ENCODE results near the gene BRK1.
"Not testable (repeated sequence)": the region's sequence is repeated elsewhere in the genome, so short reads cannot be mapped to it uniquely, and the experiment has no call there.

Gene BRK1

GRCh38 chr3:10115326-10116137, at the start of gene BRK1:
Gene BRK1 (plus strand): TSS chr3:10115675. CDS start chr3:10115702, 27 bp downstream.
- peak; percentile 97 for DNase-seq

- DNase-seq, result not testable (repeated sequence)
Observed at GRCh38 chr3:10070077-10070476, 45.4 kb upstream of the BRK1 start.

GRCh38 chr3:10074666-10075065, 40.8 kb upstream of the BRK1 start:
- no peak for DNase-seq

GRCh38 chr3:10081871-10082270, 33.6 kb upstream of the BRK1 start:
- DNase-seq, result no peak

DNA sequence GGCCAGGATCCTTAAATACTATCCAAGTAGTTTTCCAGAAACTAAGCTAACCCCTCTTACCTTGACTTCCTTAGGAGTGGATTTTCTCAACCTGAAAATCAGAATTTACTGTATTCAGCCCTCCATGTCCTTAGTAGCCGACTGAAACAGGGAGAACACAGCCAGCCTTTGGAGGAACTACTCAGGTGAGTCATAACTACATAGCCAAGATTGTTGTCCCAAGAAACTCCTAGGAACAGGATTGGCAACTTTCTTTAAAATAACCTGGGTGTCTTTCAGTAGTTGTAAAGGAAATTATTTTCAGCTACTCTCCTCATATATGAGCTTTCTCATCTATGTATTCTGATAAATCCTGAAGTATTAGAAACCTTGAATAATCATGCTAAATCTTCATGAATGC, 29.7 kb upstream of the BRK1 start:
- no peak for DNase-seq

- no peak for DNase-seq
Observed at GRCh38 chr3:10088256-10088655, 27.2 kb upstream of the BRK1 start.

DNA sequence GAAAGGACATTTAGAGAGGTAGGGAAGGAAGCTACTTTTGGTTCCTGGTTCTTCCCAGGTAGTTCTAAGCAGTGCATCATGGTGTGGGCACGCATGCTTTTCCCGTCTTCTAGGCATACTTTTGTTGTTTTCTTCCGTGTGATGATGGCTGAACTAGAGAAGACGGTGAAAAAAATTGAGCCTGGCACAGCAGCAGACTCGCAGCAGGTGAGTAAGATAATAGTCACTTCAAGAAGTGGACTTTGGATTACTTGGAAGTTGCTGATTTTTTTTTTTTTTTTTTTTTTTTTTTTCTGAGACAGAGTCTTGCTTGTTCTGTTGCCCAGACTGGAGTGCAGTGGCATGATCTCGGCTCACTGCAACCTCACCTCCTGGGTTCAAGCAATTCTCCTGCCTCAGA, 25.3 kb upstream of the BRK1 start:
- DNase-seq, result no peak

DNA sequence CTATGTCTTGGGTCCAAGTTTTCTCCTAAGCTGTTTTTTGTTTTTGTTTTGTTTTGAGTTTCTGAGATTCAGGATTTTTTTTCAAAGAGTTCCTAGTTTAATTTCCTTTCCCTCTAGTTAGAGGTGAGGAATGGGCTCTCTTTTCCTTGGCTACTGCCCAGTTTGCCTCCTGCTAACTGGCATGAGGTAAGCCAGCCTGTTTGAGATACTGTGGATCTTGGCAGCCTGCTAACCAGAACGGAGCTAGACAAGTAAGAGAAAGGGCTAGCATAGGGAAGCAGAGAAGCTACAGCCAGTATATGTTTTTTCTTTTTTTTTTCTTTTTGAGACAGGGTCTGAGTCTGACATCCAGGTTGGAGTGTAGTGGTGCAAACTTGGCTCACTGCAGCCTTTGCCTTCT, 24.7 kb upstream of the BRK1 start:
- DNase-seq, result not testable (repeated sequence)

- not testable (repeated sequence) for DNase-seq
Observed at GRCh38 chr3:10091387-10091786, 24.1 kb upstream of the BRK1 start.

DNA sequence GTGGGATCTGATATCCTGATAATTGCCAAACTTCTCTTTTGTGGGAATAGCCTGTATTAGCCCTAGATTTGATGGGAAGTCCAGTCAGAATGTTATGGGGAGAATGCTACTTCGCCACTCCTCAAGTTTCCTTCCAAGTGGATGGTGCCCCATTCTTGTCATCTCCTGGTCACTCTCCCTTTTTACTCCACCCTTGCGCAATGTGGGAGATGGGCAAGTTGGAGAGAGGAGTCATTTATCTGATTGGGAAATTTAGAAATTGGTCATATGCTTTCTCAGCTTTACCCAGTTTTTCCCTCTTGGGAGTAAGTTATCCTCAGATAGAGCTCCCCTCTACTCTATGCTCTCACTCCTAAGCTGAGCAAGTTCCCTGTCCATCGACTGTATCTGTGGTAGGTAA, 21.8 kb upstream of the BRK1 start:
- no peak for DNase-seq

DNA sequence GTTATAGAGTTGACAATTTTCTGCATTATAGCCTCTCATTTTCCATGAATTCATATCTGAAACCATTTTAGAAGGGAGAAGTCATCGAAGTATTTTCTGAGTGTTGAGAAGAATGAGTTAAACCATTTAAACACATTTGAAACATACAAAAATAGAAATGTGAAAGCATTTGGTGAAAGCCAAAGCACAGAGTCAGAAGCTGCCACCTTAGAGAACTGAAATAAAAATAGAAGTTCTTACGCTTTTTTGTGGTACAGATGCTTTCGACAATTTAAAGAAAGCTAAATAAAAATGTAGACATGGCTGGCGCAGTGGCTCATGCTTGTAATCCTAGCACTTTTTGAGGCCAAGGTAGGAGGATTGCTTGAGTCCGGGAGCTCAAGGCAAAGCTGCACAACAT, 16.4 kb upstream of the BRK1 start:
- DNase-seq, result no peak

- DNase-seq, result no peak
Observed at GRCh38 chr3:10106919-10107318, 8.6 kb upstream of the BRK1 start.

GRCh38 chr3:10108091-10108490, 7.4 kb upstream of the BRK1 start, which contains the start of gene FANCD2OS:
Gene FANCD2OS (minus strand): TSS chr3:10108255. CDS start chr3:10104774, 3,481 bp downstream.
- no peak for DNase-seq

- no peak for DNase-seq
Observed at GRCh38 chr3:10116138-10116460, 624 bp downstream of the BRK1 start.

GRCh38 chr3:10116928-10117327, 1.5 kb downstream of the BRK1 start:
- no peak for DNase-seq

DNA sequence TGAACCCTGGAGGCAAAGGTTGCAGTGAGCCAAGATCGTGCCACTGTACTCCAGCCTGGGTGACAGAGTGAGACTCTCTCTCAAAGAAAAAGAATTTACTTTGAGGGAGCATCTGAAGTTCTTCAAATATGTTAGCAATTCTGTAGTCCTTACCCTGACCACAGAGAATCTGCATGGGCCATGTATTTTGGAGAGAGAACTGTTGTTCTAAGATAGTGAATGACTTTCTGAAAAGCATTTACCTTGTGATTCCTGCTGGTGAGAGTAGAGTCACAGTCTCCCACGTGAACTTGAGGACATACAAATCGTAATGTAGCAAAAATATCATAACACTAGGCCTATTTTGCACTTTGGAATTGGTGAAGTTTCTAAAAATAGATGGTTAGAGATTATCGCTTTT, 3.9 kb downstream of the BRK1 start:
- DNase-seq, result no peak

DNA sequence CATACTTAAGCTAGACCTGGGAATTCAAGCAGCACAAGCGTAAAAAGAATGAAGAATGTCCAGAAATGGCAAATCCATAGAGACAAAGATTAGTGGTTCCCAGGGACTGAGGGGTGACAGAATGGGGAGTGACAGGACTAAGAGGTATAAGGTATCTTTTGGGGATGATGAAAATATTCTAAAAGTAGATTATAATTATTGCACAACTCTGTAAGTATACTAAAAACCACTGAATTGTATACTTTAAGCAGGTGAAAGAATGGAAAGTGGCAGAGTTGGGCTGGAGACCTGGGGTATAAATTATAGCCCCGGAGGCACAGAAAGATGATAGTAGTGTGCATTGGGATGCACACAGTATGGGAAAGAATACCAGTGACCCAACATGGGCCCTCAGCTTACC, 5.6 kb downstream of the BRK1 start:
- no peak for DNase-seq

DNA sequence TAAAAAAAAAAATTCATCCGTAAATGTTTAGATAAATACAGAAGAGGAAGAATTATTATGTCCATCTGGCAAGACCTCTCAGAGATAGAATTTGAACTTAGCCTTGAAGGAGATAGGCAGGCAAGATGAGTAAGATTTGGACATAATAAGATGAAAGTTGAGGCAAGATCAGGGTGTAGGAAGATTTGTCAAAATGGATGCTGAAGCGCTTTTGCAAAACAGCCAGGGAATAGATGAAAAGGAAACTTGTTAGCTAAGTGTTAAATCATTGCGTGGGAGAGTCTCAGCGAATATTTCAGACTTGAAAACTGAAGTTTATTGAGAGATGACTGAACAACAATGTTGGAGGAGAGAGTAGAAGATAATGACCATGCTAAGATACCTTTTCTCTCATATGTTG, 7.2 kb downstream of the BRK1 start:
- DNase-seq, result no peak

DNA sequence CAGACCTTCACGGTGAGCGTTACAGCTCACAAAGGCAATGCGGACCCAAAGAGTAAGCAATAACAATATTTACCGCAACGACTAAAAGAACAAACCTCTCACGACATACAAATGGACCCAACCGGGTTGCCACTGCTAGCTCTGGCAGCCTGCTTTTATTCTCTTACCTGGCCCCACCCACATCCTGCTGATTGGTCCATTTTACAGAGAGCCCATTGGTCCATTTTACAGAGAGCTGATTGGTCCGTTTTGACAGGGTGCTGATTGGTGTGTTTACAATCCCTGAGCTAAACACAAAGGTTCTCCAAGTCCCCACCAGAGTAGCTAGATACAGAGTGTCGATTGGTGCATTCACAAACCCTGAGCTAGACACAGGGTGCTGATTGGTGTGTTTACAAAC, 20.4 kb downstream of the BRK1 start:
- DNase-seq, result not testable (repeated sequence)

- no peak for DNase-seq
Observed at GRCh38 chr3:10136426-10137005, 21.0 kb downstream of the BRK1 start.

- no peak for DNase-seq
Observed at GRCh38 chr3:10137178-10137577, 21.7 kb downstream of the BRK1 start.

DNA sequence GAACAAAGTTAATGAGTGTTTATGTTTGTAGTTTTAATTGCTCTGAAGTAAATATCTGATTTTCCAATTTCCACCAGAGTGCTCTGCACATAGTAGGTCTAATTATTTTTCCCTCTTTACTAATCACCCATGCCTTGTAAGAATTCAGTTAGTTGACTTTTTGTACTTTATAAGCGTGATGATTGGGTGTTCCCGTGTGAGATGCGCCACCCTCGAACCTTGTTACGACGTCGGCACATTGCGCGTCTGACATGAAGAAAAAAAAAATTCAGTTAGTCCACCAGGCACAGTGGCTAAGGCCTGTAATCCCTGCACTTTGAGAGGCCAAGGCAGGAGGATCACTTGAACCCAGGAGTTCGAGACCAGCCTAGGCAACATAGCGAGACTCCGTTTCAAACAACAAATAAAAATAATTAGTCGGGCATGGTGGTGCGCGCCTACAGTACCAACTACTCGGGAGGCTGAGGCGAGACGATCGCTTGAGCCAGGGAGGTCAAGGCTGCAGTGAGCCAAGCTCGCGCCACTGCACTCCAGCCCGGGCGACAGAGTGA, 25.6 kb downstream of the BRK1 start:
- peak; percentile 63 for DNase-seq

GRCh38 chr3:10142707-10143560, 27.5 kb downstream of the BRK1 start:
- peak; percentile 68 for DNase-seq
